Stimulated activated CD8-positive, alpha-beta memory T cell treated with anti-CD3 and anti-CD28 coated beads, Interleukin-7, amount 100 ng/mL, for 24 hours (primary cell): ENCODE measurements around the gene PIN1.

Experiments
- DNase-seq: peaks from one replicate; pipeline ENCODE4 v3.0.0-alpha.2; 2020; ENCODE audit warnings: low read depth

The PIN1 gene

DNA sequence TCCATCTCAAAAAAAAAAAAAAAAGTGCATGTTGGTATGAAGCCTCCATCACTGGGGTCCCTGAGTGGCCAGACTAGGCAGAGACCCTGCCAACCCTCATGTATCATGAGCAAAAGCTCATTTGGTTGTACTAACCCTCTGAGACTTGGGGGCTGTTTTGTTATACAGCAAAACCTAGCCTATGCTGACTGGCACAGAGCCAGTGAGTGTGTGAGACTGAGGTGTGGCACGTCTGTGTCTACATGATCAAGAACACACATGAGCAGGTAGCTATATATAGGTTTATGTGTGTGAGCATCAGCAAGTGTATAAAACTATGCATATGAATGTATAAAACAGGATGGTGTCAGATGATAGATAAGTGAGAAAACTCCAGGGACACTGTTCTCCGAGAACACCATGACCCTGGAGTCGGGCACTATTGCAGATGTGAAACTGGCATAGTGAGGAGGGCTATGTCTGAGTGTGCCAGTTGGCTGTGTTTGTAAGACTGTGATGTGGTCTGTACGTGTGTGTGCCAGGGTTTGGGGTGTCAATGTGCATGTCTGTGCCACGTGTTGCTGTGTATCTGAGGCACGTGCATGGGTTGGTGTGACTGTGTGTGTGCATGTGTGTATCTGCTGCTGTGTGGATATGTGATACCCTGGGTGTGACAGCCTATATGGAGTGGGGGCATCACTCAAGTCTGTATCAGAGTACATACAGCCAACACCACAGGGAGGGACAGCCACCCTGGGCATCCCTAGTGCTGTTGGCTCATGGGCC is 56.7 kb downstream of the PIN1 start:
- no peak for DNase-seq
